ENCODE results near the gene SYCP3. TPM values are rescaled to one million over a fixed set of nuclear protein-coding genes. Genes with fewer than 3 reads are reported as not detected.

The SYCP3 gene
- total RNA-seq, 4 donors from 2014 or later = not detected

GRCh38 chr12:101713930-101714329 is 25.3 kb downstream of the SYCP3 start:
- Histone ChIP-seq H3K36me3 (no peaks in the 10 kb centered on the region), H3K4me1 (peaks cover 0 to 48% (median 6%) of the 10 kb centered on the region in 4 donors), H3K4me3 (no peak overlapping the region), H3K9me3 (no peaks in the 10 kb centered on the region), H3K27me3 (no peaks in the 10 kb centered on the region), H3K27ac (peak overlapping the region in 3 of 4 donors; percentile 37 to 57 (median 40))
- TF ChIP-seq CTCF (IDR thresholded peaks at IDR 0.05) (no peak), POLR2A (IDR thresholded peaks at IDR 0.05) (no peak)
- no peak for DNase-seq

- Histone ChIP-seq H3K27me3 (no peaks in the 10 kb centered on the region), H3K36me3 (no peaks in the 10 kb centered on the region), H3K4me3 (peak overlapping the region in 1 of 4 donors; percentile 3), H3K9me3 (no peaks in the 10 kb centered on the region), H3K4me1 (peaks cover 0 to 48% (median 6%) of the 10 kb centered on the region in 4 donors), H3K27ac (peak overlapping the region; percentile 2 to 66 (median 47))
- TF ChIP-seq POLR2A (IDR thresholded peaks at IDR 0.05) (no peak), CTCF (IDR thresholded peaks at IDR 0.05) (no peak)
- DNase-seq = peak in 2 of 3 donors; percentile 57 to 78
Measured at GRCh38 chr12:101713059-101713682, 26.1 kb downstream of the SYCP3 start.

- Histone ChIP-seq H3K9me3 (no peaks in the 10 kb centered on the region), H3K27me3 (no peaks in the 10 kb centered on the region), H3K4me1 (peaks cover 0 to 53% (median 5%) of the 10 kb centered on the region in 4 donors), H3K36me3 (no peaks in the 10 kb centered on the region), H3K4me3 (no peak overlapping the region), H3K27ac (peak overlapping the region in 2 of 4 donors; percentile 28 to 71)
- DNase-seq = no peak
- TF ChIP-seq CTCF (IDR thresholded peaks at IDR 0.05) = no peak
- no peak for TF ChIP-seq POLR2A (IDR thresholded peaks at IDR 0.05)
Measured at GRCh38 chr12:101710288-101710687, 29.0 kb downstream of the SYCP3 start.

- DNase-seq = no peak
- H3K9me3 ChIP-seq = no peaks in the 10 kb centered on the region
- no peak for TF ChIP-seq CTCF (IDR thresholded peaks at IDR 0.05)
- no peaks in the 10 kb centered on the region for H3K27me3 ChIP-seq
- H3K4me1 ChIP-seq = peaks cover 0 to 36% (median 6%) of the 10 kb centered on the region in 4 donors
- H3K4me3 ChIP-seq = no peak overlapping the region
- H3K27ac ChIP-seq = no peak overlapping the region
- no peaks in the 10 kb centered on the region for H3K36me3 ChIP-seq
Measured at GRCh38 chr12:101707131-101707782, 32.0 kb downstream of the SYCP3 start.

GRCh38 chr12:101706403-101706802 is 32.9 kb downstream of the SYCP3 start:
- Histone ChIP-seq H3K4me3 (no peak overlapping the region), H3K27ac (no peak overlapping the region), H3K36me3 (no peaks in the 10 kb centered on the region), H3K9me3 (no peaks in the 10 kb centered on the region), H3K27me3 (no peaks in the 10 kb centered on the region), H3K4me1 (peaks cover 0 to 44% (median 8%) of the 10 kb centered on the region in 4 donors)
- TF ChIP-seq CTCF (IDR thresholded peaks at IDR 0.05) = no peak
- TF ChIP-seq POLR2A (IDR thresholded peaks at IDR 0.05) = no peak
- DNase-seq = no peak
